ENCODE data around the gene STXBP3.

Gene STXBP3

GRCh38 chr1:108811611-108812010 lies 65.1 kb downstream of the STXBP3 start:
- no peak for DNase-seq

GRCh38 chr1:108813326-108813725 lies 66.9 kb downstream of the STXBP3 start:
- DNase-seq: no peak

GRCh38 chr1:108814343-108815125 lies 68.1 kb downstream of the STXBP3 start:
- no peak for DNase-seq

- DNase-seq: no peak
These were observed 69.1 kb downstream of the STXBP3 start for GRCh38 chr1:108815566-108815965.

- peak; percentile 19 to 79 for DNase-seq
These were observed 69.8 kb downstream of the STXBP3 start for GRCh38 chr1:108816049-108816893.

GRCh38 chr1:108817016-108817415 lies 70.5 kb downstream of the STXBP3 start:
- no peak for DNase-seq

GRCh38 chr1:108817811-108818210 lies 71.3 kb downstream of the STXBP3 start:
- DNase-seq: no peak

- DNase-seq: no peak
These were observed 73.4 kb downstream of the STXBP3 start for GRCh38 chr1:108819878-108820277.

- DNase-seq: no peak
These were observed 77.2 kb downstream of the STXBP3 start for GRCh38 chr1:108823632-108824031.

- no peak for DNase-seq
These were observed 77.6 kb downstream of the STXBP3 start for GRCh38 chr1:108824051-108824450.

GRCh38 chr1:108826081-108826635 lies 79.7 kb downstream of the STXBP3 start:
- no peak for DNase-seq

- peak; percentile 27 to 73 for DNase-seq
These were observed 81.8 kb downstream of the STXBP3 start for GRCh38 chr1:108828074-108828961.

- peak; percentile 14 to 47 for DNase-seq
These were observed 83.0 kb downstream of the STXBP3 start for GRCh38 chr1:108829498-108829916.

- peak; percentile 69 to 82 for DNase-seq
These were observed 83.9 kb downstream of the STXBP3 start for GRCh38 chr1:108830119-108831008.

- peak; percentile 17 to 31 for DNase-seq
These were observed 84.8 kb downstream of the STXBP3 start for GRCh38 chr1:108831225-108831624.

GRCh38 chr1:108832929-108833328 lies 86.5 kb downstream of the STXBP3 start:
- DNase-seq: no peak

- no peak for DNase-seq
These were observed 95.2 kb downstream of the STXBP3 start for GRCh38 chr1:108841703-108842102.

GRCh38 chr1:108842525-108843181 lies 96.2 kb downstream of the STXBP3 start:
- DNase-seq: no peak

- no peak for DNase-seq
These were observed 97.1 kb downstream of the STXBP3 start for GRCh38 chr1:108843390-108844137.

GRCh38 chr1:108845446-108845845 lies 99.0 kb downstream of the STXBP3 start:
- no peak for DNase-seq

Data from SW 1271 (cell line).